PFSK-1 (cell line): Measurements from ENCODE around the gene RSF1.
A peak's percentile ranks its signal among the peaks of the same experiment; 100 is the strongest.

ENCODE experiments used
- FOXP2 ChIP-seq: optimal IDR thresholded peaks from 2 replicates; pipeline ENCODE3; 2011; ENCODE audit warnings: borderline replicate concordance, control low read depth, inconsistent platforms; ENCODE audit not compliant: insufficient read depth; ENCODE audit errors: extremely low read length, extremely low read depth
- POLR2AphosphoS5 ChIP-seq: IDR thresholded peaks from 2 replicates; pipeline ENCODE4 v1.6.1; 2012; ENCODE audit warnings: low read depth, mild to moderate bottlenecking, control low read depth, low read length, moderate library complexity
- SIN3A ChIP-seq: IDR thresholded peaks from 2 replicates; pipeline ENCODE4 v1.6.1; 2012; ENCODE audit warnings: mild to moderate bottlenecking, low read length, moderate library complexity, borderline replicate concordance; ENCODE audit not compliant: insufficient read depth
- TAF1 ChIP-seq: IDR thresholded peaks from 2 replicates; pipeline ENCODE4 v1.6.1; 2012; ENCODE audit warnings: low read length, control low read depth, borderline replicate concordance; ENCODE audit not compliant: insufficient read depth
- TF ChIP-seq, protein P1 (sequence below), 2 experiments: IDR thresholded peaks; 2 replicates each; pipeline versions ENCODE4 v1.6.1 to v1.8.0; 2011 to 2012; ENCODE audit warnings: low read depth in 2 of 2, low read length in 2 of 2, control low read depth in 1 of 2, inconsistent platforms in 1 of 2, mild to moderate bottlenecking in 1 of 2, moderate library complexity in 1 of 2; ENCODE audit not compliant: insufficient read depth in 1 of 2

DNA sequence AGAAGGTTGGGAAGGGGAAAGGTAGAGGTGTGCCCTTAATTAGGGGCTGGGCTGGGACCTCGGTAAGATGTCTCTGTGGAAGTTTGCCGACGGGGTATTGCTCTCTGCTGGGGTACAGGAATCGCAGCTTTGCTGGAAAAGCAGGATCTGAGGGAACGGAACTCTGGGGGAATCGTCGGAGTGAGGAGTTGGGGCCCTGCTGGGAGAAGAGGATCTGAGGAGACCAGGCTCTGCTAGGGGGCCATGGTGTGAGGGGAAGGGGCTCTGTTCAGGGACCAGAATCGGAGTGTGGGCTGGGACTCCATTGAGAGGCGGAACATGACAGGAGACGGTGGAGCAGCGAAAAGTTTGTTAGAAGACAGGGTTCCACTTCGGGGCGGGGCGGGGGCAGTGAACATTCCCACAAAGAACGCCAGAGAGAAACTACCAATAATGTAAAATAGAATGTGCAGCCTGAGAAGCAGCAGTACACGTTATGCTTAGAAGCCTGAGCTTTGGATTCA is 878 bp upstream of the RSF1 start:
- TF ChIP-seq TAF1 (no peak), POLR2AphosphoS5 (no peak), SIN3A (no peak), FOXP2 (no peak)
- TF ChIP-seq, protein P1, sequence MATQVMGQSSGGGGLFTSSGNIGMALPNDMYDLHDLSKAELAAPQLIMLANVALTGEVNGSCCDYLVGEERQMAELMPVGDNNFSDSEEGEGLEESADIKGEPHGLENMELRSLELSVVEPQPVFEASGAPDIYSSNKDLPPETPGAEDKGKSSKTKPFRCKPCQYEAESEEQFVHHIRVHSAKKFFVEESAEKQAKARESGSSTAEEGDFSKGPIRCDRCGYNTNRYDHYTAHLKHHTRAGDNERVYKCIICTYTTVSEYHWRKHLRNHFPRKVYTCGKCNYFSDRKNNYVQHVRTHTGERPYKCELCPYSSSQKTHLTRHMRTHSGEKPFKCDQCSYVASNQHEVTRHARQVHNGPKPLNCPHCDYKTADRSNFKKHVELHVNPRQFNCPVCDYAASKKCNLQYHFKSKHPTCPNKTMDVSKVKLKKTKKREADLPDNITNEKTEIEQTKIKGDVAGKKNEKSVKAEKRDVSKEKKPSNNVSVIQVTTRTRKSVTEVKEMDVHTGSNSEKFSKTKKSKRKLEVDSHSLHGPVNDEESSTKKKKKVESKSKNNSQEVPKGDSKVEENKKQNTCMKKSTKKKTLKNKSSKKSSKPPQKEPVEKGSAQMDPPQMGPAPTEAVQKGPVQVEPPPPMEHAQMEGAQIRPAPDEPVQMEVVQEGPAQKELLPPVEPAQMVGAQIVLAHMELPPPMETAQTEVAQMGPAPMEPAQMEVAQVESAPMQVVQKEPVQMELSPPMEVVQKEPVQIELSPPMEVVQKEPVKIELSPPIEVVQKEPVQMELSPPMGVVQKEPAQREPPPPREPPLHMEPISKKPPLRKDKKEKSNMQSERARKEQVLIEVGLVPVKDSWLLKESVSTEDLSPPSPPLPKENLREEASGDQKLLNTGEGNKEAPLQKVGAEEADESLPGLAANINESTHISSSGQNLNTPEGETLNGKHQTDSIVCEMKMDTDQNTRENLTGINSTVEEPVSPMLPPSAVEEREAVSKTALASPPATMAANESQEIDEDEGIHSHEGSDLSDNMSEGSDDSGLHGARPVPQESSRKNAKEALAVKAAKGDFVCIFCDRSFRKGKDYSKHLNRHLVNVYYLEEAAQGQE (IDR thresholded peaks at IDR 0.05; ENCODE audit: insufficient read depth in 1 of 2, low read depth in 2 of 2, low read length in 2 of 2), result 0 out of 4 replicates have a peak, but pooled peaks of 1 of the 2 experiments have one; percentile 9
